ENCODE measurements around the gene DSG3. TPM values are rescaled to one million over a fixed set of nuclear protein-coding genes. Genes with fewer than 3 reads are reported as not detected.

DSG3 gene
- total RNA-seq, 1 donor from 2014 or later, result 0.13 TPM

DNA sequence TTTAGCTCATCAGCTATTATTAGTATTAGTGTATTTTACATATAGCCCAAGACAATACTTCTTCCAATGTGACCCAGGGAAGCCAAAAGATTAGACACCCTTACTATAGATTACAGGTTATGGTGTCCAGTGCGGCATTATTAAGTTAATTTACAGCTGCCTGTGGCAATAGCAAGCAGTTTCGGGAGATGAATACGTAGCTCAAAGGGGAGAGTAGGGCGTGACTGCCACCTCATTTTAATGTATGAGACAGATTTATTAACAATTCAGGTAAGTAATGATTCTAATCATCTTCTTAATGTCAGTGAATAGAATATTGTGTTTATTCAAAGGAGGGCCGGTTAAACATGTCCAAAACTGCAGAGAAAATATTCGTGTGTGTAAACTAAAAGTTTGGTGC, 6.8 kb upstream of the DSG3 start:
- TF ChIP-seq, protein P1, sequence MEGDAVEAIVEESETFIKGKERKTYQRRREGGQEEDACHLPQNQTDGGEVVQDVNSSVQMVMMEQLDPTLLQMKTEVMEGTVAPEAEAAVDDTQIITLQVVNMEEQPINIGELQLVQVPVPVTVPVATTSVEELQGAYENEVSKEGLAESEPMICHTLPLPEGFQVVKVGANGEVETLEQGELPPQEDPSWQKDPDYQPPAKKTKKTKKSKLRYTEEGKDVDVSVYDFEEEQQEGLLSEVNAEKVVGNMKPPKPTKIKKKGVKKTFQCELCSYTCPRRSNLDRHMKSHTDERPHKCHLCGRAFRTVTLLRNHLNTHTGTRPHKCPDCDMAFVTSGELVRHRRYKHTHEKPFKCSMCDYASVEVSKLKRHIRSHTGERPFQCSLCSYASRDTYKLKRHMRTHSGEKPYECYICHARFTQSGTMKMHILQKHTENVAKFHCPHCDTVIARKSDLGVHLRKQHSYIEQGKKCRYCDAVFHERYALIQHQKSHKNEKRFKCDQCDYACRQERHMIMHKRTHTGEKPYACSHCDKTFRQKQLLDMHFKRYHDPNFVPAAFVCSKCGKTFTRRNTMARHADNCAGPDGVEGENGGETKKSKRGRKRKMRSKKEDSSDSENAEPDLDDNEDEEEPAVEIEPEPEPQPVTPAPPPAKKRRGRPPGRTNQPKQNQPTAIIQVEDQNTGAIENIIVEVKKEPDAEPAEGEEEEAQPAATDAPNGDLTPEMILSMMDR (IDR thresholded peaks at IDR 0.05; ENCODE audit: unreplicated experiment), result no peak
- H3K27ac Mint-ChIP-seq, result no peak overlapping the region
- H3K4me3 Mint-ChIP-seq, result no peak overlapping the region
- no peaks in the 10 kb centered on the region for H3K36me3 Mint-ChIP-seq
- no peak for DNase-seq (ENCODE audit: low spot score in 2 of 2, unreplicated experiment in 2 of 2)
- H3K9me3 Mint-ChIP-seq, result no peaks in the 10 kb centered on the region
- no peaks in the 10 kb centered on the region for H3K4me1 Mint-ChIP-seq
- H3K27me3 Mint-ChIP-seq (ENCODE audit: low read depth), result no peaks in the 10 kb centered on the region

DNA sequence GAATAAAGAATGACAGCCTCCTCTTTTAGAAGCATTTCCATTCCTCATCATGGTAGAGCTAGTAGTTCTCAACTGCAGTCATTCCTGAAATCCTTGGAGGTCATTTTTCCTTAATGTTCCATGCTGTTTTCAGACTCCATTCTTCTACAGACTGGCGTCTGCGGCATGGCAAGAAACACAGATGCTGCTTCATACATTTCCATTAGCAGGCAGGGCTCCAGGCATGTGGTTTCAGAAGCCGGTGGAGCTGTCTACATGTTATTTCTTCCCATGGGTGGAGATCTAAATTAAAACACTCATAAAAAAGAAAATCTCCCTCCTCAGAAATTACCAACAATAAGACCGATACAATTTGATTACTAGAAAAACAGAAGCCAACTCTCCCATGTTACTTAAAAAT, 6.0 kb upstream of the DSG3 start:
- Mint-ChIP-seq H3K9me3 (no peaks in the 10 kb centered on the region), H3K27me3 (ENCODE audit: low read depth) (no peaks in the 10 kb centered on the region), H3K36me3 (no peaks in the 10 kb centered on the region), H3K27ac (no peak overlapping the region), H3K4me3 (no peak overlapping the region), H3K4me1 (no peaks in the 10 kb centered on the region)
- TF ChIP-seq, protein P1 (IDR thresholded peaks at IDR 0.05; ENCODE audit: unreplicated experiment), result no peak
- no peak for DNase-seq (ENCODE audit: low spot score in 2 of 2, unreplicated experiment in 2 of 2)

DNA sequence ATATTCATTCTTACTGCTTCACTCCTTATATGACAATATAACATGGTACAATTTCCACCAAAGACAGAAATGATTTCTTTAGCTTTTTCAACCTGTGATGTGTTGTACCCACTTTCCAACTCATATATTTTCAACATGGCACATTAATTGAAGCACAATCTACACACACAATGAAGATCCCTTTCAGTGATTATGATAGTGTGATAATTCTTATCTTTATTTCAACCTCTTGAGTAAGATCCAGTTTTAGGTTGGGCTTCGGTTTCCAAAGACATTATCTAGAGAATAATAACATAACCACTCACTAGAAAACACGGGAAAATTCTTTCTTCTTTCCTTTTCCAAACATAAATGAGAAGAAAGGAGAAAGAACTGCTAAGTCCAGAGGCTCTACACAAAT, 3.4 kb upstream of the DSG3 start:
- DNase-seq (ENCODE audit: low spot score in 2 of 2, unreplicated experiment in 2 of 2), result no peak
- TF ChIP-seq, protein P1 (IDR thresholded peaks at IDR 0.05; ENCODE audit: unreplicated experiment), result no peak
- Mint-ChIP-seq H3K27ac (no peak overlapping the region), H3K4me1 (no peaks in the 10 kb centered on the region), H3K27me3 (ENCODE audit: low read depth) (no peaks in the 10 kb centered on the region), H3K36me3 (no peaks in the 10 kb centered on the region), H3K4me3 (no peak overlapping the region), H3K9me3 (no peaks in the 10 kb centered on the region)

DNA sequence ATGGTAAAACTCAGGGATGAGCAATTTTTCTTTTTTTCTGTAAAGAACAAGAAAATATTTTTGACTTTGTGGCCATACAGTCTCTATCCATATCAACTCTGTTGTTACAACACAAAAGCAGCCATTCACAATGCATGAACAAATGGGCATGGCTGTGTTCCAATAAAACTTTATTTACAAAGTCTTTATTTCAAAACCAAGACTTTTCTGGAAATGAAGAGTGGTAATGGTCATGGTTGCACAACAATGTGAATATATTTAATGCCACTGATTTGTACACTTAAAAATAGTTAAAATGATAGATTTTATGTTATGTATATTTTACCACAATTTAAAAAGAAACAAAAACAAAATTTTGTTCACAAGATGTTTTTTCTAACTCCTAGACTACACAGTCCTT, 1.6 kb upstream of the DSG3 start:
- Mint-ChIP-seq H3K27me3 (ENCODE audit: low read depth) (no peaks in the 10 kb centered on the region), H3K36me3 (no peaks in the 10 kb centered on the region), H3K4me3 (no peak overlapping the region), H3K27ac (no peak overlapping the region), H3K4me1 (no peaks in the 10 kb centered on the region), H3K9me3 (no peaks in the 10 kb centered on the region)
- TF ChIP-seq, protein P1 (IDR thresholded peaks at IDR 0.05; ENCODE audit: unreplicated experiment), result no peak
- DNase-seq (ENCODE audit: low spot score in 2 of 2, unreplicated experiment in 2 of 2), result no peak

DNA sequence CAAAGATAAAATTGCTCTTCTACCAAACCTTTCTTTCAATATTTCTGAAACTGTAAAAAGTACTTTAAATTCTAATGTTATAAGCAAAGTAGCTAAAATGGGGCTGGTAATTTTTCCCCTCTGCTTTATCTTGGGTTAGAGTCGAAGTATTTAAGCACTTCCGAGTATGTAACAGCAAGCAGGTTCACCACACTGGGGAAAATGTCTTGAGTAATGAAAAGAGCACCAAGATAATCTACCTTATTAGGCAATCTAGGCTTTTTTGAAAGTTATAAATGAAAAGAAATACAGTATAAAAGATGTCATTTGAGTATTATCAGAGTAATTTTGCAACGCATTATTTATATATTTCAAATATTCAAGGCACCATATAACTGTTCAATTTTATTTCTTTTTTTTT, 687 bp upstream of the DSG3 start:
- Mint-ChIP-seq H3K36me3 (no peaks in the 10 kb centered on the region), H3K27ac (no peak overlapping the region), H3K4me1 (no peaks in the 10 kb centered on the region), H3K4me3 (no peak overlapping the region), H3K27me3 (ENCODE audit: low read depth) (no peaks in the 10 kb centered on the region), H3K9me3 (no peaks in the 10 kb centered on the region)
- TF ChIP-seq, protein P1 (IDR thresholded peaks at IDR 0.05; ENCODE audit: unreplicated experiment), result no peak
- DNase-seq (ENCODE audit: low spot score in 2 of 2, unreplicated experiment in 2 of 2), result no peak

DNA sequence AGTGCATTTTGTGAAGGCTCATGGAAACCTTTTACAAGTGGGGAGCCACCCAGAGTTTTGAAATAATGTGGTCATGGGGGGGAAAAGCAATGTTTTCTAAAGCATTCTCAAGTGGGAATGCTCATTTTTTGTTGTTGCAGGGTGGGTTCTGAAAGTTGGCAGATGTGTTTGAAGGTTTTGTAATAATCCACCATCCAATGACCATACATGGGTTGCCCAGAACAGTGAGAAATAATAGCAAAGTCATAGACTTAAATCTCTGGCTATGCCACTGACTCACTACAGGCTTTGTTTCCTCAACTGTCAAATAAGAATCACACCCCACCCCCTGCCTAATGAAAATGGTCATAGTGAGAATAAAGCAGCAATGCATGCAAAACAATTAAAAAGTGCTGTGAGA, 2.9 kb downstream of the DSG3 start:
- Mint-ChIP-seq H3K4me3 (no peak overlapping the region), H3K36me3 (no peaks in the 10 kb centered on the region), H3K9me3 (no peaks in the 10 kb centered on the region), H3K4me1 (no peaks in the 10 kb centered on the region), H3K27ac (no peak overlapping the region), H3K27me3 (ENCODE audit: low read depth) (no peaks in the 10 kb centered on the region)
- no peak for DNase-seq (ENCODE audit: low spot score in 2 of 2, unreplicated experiment in 2 of 2)
- TF ChIP-seq, protein P1 (IDR thresholded peaks at IDR 0.05; ENCODE audit: unreplicated experiment), result no peak

All from mesothelial cell of epicardium (in vitro differentiated cells).